ENCODE results near the gene SPRING1. TPM values are rescaled to one million over a fixed set of nuclear protein-coding genes. Genes with fewer than 3 reads are reported as not detected.

SPRING1 gene
- total RNA-seq, 1 experiment from 2014 or later, result 69.6 TPM

DNA sequence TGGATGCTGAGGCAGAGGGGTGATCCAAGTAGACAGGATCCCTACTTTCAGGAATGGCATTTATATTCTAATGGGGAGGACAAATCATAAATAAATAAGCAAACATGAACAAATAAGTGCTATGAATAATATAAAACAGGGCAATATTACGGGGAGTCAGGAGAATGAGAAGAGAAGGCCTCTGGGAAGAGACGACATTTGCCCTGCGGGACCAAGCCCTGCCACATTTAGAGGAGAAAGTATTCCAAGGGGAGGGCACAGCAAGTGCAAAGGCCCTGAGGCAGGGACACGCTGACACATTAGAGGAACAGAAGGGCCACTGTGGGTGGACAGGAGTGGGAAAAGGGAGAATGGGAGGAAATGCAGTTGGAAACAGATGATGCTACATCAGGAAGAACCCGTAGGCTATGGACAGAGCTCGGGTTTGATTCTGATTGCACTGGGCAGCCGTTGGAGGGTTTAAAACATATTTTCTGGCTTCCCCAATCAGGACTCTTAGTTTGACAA is 1.6 kb upstream of the SPRING1 start:
- CTCF ChIA-PET, result no interaction called here
- DNase-seq, result no peak
- POLR2A ChIA-PET, result no interaction called here
- H3K36me3 Mint-ChIP-seq (ENCODE audit: insufficient read depth, unreplicated experiment), result peaks cover 26% of the 10 kb centered on the region
- intact Hi-C loops (cut with micrococcal nuclease; ENCODE audit: unreplicated experiment), result loop anchor here (2.0 kb wide), 1 partner anchor 141 kb away; the partner anchor contains the start of gene HRK
- no TSS peak for BruUV-seq (replicated peaks)
- Histone ChIP-seq H3K36me3 (ENCODE audit: control insufficient read depth, insufficient read depth, low read length) (no peaks in the 10 kb centered on the region; the same call in 1 of the 2 replicates), H3K4me1 (peaks cover 18% of the 10 kb centered on the region), H3K9me3 (no peaks in the 10 kb centered on the region), H3K4me3 (ENCODE audit: low read depth, low read length) (no peak overlapping the region), H3K27me3 (replicated peaks; ENCODE audit: control insufficient read depth, insufficient read depth, low read length) (no peaks in the 10 kb centered on the region)
- TF ChIP-seq, protein P1, sequence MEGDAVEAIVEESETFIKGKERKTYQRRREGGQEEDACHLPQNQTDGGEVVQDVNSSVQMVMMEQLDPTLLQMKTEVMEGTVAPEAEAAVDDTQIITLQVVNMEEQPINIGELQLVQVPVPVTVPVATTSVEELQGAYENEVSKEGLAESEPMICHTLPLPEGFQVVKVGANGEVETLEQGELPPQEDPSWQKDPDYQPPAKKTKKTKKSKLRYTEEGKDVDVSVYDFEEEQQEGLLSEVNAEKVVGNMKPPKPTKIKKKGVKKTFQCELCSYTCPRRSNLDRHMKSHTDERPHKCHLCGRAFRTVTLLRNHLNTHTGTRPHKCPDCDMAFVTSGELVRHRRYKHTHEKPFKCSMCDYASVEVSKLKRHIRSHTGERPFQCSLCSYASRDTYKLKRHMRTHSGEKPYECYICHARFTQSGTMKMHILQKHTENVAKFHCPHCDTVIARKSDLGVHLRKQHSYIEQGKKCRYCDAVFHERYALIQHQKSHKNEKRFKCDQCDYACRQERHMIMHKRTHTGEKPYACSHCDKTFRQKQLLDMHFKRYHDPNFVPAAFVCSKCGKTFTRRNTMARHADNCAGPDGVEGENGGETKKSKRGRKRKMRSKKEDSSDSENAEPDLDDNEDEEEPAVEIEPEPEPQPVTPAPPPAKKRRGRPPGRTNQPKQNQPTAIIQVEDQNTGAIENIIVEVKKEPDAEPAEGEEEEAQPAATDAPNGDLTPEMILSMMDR (IDR thresholded peaks at IDR 0.05; ENCODE audit: insufficient read depth in 1 of 2, low read depth in 1 of 2, low read length in 1 of 2, severe bottlenecking in 1 of 2, unreplicated experiment in 1 of 2), result no peak
- no peak overlapping the region for H3K27ac Mint-ChIP-seq (ENCODE audit: unreplicated experiment)
- no peaks in the 10 kb centered on the region for H3K27me3 Mint-ChIP-seq (ENCODE audit: insufficient read depth, unreplicated experiment)
- H3K4me3 Mint-ChIP-seq (ENCODE audit: unreplicated experiment), result no peak overlapping the region
- no peaks in the 10 kb centered on the region for H3K9me3 Mint-ChIP-seq (ENCODE audit: unreplicated experiment)
- peaks cover 13% of the 10 kb centered on the region for H3K4me1 Mint-ChIP-seq (ENCODE audit: low read depth, unreplicated experiment)

DNA sequence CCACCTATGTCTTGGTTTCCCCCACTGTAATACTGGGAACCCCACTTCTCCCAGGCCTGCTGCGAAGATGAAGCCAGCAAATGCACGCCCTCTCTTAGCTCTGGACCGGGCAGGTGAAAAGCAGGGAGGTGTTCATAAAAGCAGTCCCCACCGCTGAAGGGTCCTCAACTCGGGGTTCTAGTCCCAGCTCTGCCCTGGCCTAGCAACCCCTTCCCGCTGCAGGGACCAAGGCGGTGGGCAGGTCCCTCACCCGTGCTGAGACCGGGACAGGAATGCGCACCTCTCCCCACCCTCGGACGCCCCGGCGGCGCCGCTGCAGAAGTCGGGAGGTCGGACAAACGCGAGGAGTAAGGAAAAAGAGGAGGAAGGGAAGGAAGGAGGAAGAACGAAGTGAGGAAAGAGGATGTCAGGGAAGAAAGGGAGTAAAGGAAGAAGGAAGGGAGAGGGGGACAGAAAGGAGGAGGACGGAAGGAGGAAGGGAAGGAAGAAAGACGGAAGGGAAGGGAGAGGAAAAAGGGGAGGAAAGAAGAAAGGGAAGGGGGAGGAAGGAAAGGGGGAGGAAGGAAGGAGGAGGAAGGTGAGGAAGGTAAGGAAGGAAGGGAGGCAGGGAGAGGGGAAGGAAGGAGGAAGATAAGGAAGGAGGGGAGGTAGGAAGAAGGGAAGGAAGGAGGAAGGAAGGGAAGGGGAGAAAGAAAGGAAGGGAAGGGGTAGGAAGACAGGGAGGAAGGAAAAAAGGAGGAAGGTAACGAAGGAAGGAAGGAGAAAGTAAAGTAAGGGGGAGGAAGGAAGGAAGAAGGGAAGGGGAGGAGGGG is 701 bp downstream of the SPRING1 start:
- Histone ChIP-seq H3K4me3 (ENCODE audit: low read depth, low read length) (peak overlapping the region; percentile 93), H3K9me3 (no peaks in the 10 kb centered on the region), H3K27me3 (replicated peaks; ENCODE audit: control insufficient read depth, insufficient read depth, low read length) (no peaks in the 10 kb centered on the region), H3K36me3 (ENCODE audit: control insufficient read depth, insufficient read depth, low read length) (no peaks in the 10 kb centered on the region; the same call in 1 of the 2 replicates), H3K4me1 (peaks cover 26% of the 10 kb centered on the region)
- Mint-ChIP-seq H3K27me3 (ENCODE audit: insufficient read depth, unreplicated experiment) (no peaks in the 10 kb centered on the region), H3K4me3 (ENCODE audit: unreplicated experiment) (peak overlapping the region; percentile 96), H3K27ac (ENCODE audit: unreplicated experiment) (peak overlapping the region; percentile 78), H3K4me1 (ENCODE audit: low read depth, unreplicated experiment) (peaks cover 19% of the 10 kb centered on the region), H3K9me3 (ENCODE audit: unreplicated experiment) (no peaks in the 10 kb centered on the region), H3K36me3 (ENCODE audit: insufficient read depth, unreplicated experiment) (peaks cover 40% of the 10 kb centered on the region)
- intact Hi-C loops (cut with micrococcal nuclease; ENCODE audit: unreplicated experiment), result loop anchor here (1.0 kb wide), 2 partner anchors 10 to 82 kb away; no protein-coding TSS in a partner anchor
- TSS peak; percentile 58 for BruUV-seq (replicated peaks)
- DNase-seq, result peak in 1 of 2 experiments; percentile 30
- ChIA-PET POLR2A (no interaction called here), CTCF (interaction anchor here (0.6 kb wide), 2 partner anchors 17 to 298 kb away, joined by 3 to 4 read pairs; no protein-coding TSS in a partner anchor)
- TF ChIP-seq, protein P1 (IDR thresholded peaks at IDR 0.05; ENCODE audit: insufficient read depth in 1 of 2, low read depth in 1 of 2, low read length in 1 of 2, severe bottlenecking in 1 of 2, unreplicated experiment in 1 of 2), result no peak

DNA sequence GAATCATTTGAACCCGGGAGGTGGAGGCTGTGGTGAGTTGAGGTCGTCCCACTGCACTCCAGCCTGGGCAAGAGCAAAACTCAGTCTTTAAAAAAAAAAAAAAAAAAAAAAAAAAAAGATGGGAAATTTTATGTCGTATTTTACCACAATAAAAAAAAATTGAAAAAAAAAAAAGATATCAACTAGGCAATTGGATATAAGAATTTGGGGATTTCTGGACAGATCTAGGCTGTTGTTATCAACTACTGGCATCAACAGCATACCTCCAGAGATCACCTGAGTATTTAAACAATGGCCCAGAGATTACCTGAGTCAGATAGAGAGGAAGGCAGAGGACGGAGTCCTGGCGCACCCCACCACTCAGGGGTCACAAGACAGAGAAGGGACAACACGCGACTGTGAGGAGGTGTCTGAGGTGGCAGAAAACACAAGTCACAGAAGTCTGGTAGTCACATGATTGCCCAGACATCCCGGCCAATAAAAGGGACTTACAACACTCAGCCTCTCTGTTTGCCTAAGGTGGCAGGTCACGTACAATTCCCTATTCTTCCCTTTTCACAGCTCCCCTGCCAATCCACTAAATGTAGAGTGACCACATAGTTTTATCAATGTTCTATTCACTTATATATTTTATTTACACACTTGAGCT is 1.8 kb downstream of the SPRING1 start:
- ChIA-PET CTCF (interaction anchor here (0.6 kb wide), 1 partner anchor 16 kb away, joined by 3 read pairs; no protein-coding TSS in a partner anchor), POLR2A (no interaction called here)
- intact Hi-C loops (cut with micrococcal nuclease; ENCODE audit: unreplicated experiment), result loop anchor here (1.0 kb wide), 2 partner anchors 9 to 83 kb away; no protein-coding TSS in a partner anchor
- Mint-ChIP-seq H3K4me3 (ENCODE audit: unreplicated experiment) (peak overlapping the region; percentile 96), H3K27me3 (ENCODE audit: insufficient read depth, unreplicated experiment) (no peaks in the 10 kb centered on the region), H3K36me3 (ENCODE audit: insufficient read depth, unreplicated experiment) (peaks cover 50% of the 10 kb centered on the region), H3K4me1 (ENCODE audit: low read depth, unreplicated experiment) (peaks cover 19% of the 10 kb centered on the region), H3K9me3 (ENCODE audit: unreplicated experiment) (no peaks in the 10 kb centered on the region), H3K27ac (ENCODE audit: unreplicated experiment) (peak overlapping the region; percentile 78)
- no peaks in the 10 kb centered on the region for H3K27me3 ChIP-seq (replicated peaks; ENCODE audit: control insufficient read depth, insufficient read depth, low read length)
- DNase-seq, result peak; percentile 83 to 93
- TF ChIP-seq, protein P1 (IDR thresholded peaks at IDR 0.05; ENCODE audit: insufficient read depth in 1 of 2, low read depth in 1 of 2, low read length in 1 of 2, severe bottlenecking in 1 of 2, unreplicated experiment in 1 of 2), result no peak
- H3K9me3 ChIP-seq, result no peaks in the 10 kb centered on the region
- peak overlapping the region; percentile 93 for H3K4me3 ChIP-seq (ENCODE audit: low read depth, low read length)
- no TSS peak for BruUV-seq (replicated peaks)
- H3K36me3 ChIP-seq (ENCODE audit: control insufficient read depth, insufficient read depth, low read length), result no peaks in the 10 kb centered on the region; the same call in 1 of the 2 replicates
- H3K4me1 ChIP-seq, result peaks cover 26% of the 10 kb centered on the region

All from Caco-2 (cell line).